A673 (cell line): ENCODE measurements around the gene TUT7.

Experiments
- CTCF ChIP-seq: fragments of 300-800, 200-600 bp; sonication (generic); conservative IDR thresholded peaks from 2 replicates; pipeline ENCODE4 v1.5.1; 2017; ENCODE audit warnings: low read depth, mild to moderate bottlenecking, antibody characterized with exemption, low read length, moderate library complexity, mixed read lengths
- EZH2 ChIP-seq: fragments of 200-600 bp; sonication (generic); IDR thresholded peaks from 2 replicates; pipeline ENCODE4 v1.6.1; 2017; ENCODE audit warnings: borderline replicate concordance, low read depth, mild to moderate bottlenecking, mixed read lengths, antibody characterized with exemption, low read length; ENCODE audit not compliant: poor library complexity, severe bottlenecking

- no peak for TF ChIP-seq CTCF
- TF ChIP-seq EZH2 = no peak
Observed at GRCh38 chr9:86354818-86355309, 654 bp upstream of the TUT7 start.
